Endodermal cell (in vitro differentiated cells): Measurements from ENCODE around the gene PAQR8. TPM values are rescaled to one million over a fixed set of nuclear protein-coding genes. Genes with fewer than 3 reads are reported as not detected.

Experiments used
- DNase-seq: peaks from one replicate; pipeline ENCODE4 v3.0.0-alpha.2; 2017
- H3K27ac ChIP-seq: 2 replicates; pipeline ENCODE4 v1.5.1; 2013; ENCODE audit warnings: mild to moderate bottlenecking, low read depth, low read length, moderate library complexity
- H3K27me3 ChIP-seq: 2 replicates; pipeline ENCODE4 v1.6.1; 2013; ENCODE audit warnings: mild to moderate bottlenecking, low read length, moderate library complexity; ENCODE audit not compliant: insufficient read depth, control insufficient read depth, poor library complexity, severe bottlenecking
- H3K36me3 ChIP-seq: 2 replicates; pipeline ENCODE4 v1.7.0; 2013; ENCODE audit warnings: mild to moderate bottlenecking, low read length, moderate library complexity; ENCODE audit not compliant: control insufficient read depth, insufficient read depth
- H3K4me1 ChIP-seq: one replicate; pipeline ENCODE4 v1.7.0; 2013; ENCODE audit warnings: low read length; ENCODE audit not compliant: control insufficient read depth, insufficient read depth
- H3K4me3 ChIP-seq: 2 replicates; pipeline ENCODE4 v1.5.1; 2013; ENCODE audit warnings: mild to moderate bottlenecking, low read length, moderate library complexity
- H3K9ac ChIP-seq: 2 replicates; pipeline ENCODE4 v1.6.1; 2013; ENCODE audit warnings: mild to moderate bottlenecking, low read length, moderate library complexity; ENCODE audit not compliant: poor library complexity, severe bottlenecking; ENCODE audit errors: extremely low read depth
- H3K9me3 ChIP-seq: 2 replicates; pipeline ENCODE4 v1.6.1; 2013; ENCODE audit warnings: mild to moderate bottlenecking, low read length, moderate library complexity; ENCODE audit not compliant: control insufficient read depth
- H3K27ac Mint-ChIP-seq: 2 replicates; pipeline ENCODE4 v1.8.0; 2020; ENCODE audit warnings: mixed read lengths
- H3K27me3 Mint-ChIP-seq: 2 replicates; pipeline ENCODE4 v1.8.0; 2021; ENCODE audit warnings: mild to moderate bottlenecking, mixed read lengths; ENCODE audit not compliant: insufficient read depth
- H3K36me3 Mint-ChIP-seq: 2 replicates; pipeline ENCODE4 v1.8.0; 2020; ENCODE audit warnings: low read depth, mixed read lengths
- H3K4me1 Mint-ChIP-seq: 2 replicates; pipeline ENCODE4 v1.8.0; 2020; ENCODE audit warnings: mixed read lengths
- H3K4me3 Mint-ChIP-seq: 2 replicates; pipeline ENCODE4 v1.8.0; 2020; ENCODE audit warnings: mild to moderate bottlenecking, moderate library complexity, mixed read lengths
- H3K9me3 Mint-ChIP-seq: 2 replicates; pipeline ENCODE4 v1.8.0; 2020; ENCODE audit warnings: mild to moderate bottlenecking, mixed read lengths
- WGBS, 2 experiments: methylation state at CpG; one replicate each; pipeline versions ENCODE4 v1.1.5 to v1.1.7; 2013; ENCODE audit warnings: missing lambda C conversion rate in 2 of 2, mixed read lengths in 1 of 2; ENCODE audit not compliant: insufficient coverage in 1 of 2, insufficient read length in 1 of 2; 5-methylcytosine and 5-hydroxymethylcytosine counted together
- total RNA-seq, 2 donors: library from RNA; stranded (reverse); fragmentation: NEBNext Ultra II Directional in 1 of 2; extraction: Animal tissue kit (Norgen Biotek cat#: 25700) in 1 of 2; gene quantifications; 2 replicates in 1 of 2; 3 replicates in 1 of 2; pipeline ENCODE4 v1.2.1, GENCODE V29; 2021
- TF ChIP-seq, protein P1 (sequence below): fragments of 200-600 bp; sonication (generic); conservative IDR thresholded peaks from 2 replicates; pipeline ENCODE4 v1.5.0; 2021; ENCODE audit warnings: antibody characterized with exemption, mild to moderate bottlenecking

Gene PAQR8
- total RNA-seq, 2 donors from 2014 or later, result 5.9 to 6.7 TPM

DNA sequence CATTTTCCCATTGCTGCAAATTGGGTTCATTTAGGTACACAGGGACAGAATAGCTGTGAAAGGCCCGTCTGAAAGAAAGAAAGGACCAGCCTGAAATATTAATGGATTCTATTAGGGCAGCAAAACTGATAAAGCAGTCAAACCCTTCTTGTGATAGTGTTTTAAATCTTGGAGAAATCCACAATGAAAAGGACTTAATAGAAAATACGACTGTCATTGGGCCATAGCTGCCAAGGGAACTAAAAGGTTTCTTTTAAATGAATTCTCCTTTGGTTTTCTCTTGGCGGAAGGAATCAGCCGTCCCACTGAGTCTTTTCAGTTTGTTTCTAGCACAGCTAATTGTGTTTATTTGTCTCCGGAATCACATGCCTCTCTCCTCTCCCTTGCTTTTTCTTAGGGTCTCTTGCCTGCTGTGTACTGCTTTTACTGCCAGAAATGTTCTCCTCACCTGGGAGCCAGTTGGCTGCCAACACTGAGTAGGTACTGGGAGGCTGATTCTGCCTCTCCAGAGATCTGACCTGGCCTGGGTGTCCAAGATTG lies 11.3 kb downstream of the PAQR8 start:
- Mint-ChIP-seq H3K27ac (no peak overlapping the region), H3K4me3 (no peak overlapping the region)
- 86 to 87% methylated on average over 4 to 5 of the region's 5 CpGs for WGBS, 2 experiments

DNA sequence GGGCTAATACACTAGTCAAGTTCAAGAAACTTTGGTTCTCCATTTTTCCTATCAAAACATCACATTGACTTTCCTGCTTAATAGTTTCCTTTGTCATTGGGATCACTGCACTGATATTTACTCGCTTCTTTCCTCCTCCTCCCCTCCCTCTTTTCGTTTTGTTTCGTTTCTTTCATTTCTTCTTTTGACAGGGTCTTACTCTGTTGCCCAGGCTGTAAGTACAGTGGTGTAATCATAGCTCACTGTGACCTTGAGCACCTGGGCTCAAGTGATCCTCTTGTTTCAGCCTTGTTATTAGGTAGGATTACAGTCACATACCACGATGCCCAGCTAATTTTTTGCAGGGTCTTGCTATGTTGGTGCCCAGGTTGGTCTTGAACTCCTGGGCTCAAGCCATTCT lies 12.3 kb downstream of the PAQR8 start:
- H3K9me3 ChIP-seq, result no peaks in the 10 kb centered on the region
- WGBS, 2 experiments, result 90 to 98% methylated on average over 4 of the region's 4 CpGs
- no peaks in the 10 kb centered on the region for H3K4me1 ChIP-seq
- Mint-ChIP-seq H3K27me3 (no peaks in the 10 kb centered on the region), H3K27ac (no peak overlapping the region), H3K36me3 (peaks cover 9% of the 10 kb centered on the region), H3K4me3 (no peak overlapping the region), H3K9me3 (peaks cover 5% of the 10 kb centered on the region), H3K4me1 (peaks cover 3% of the 10 kb centered on the region)
- TF ChIP-seq, protein P1, sequence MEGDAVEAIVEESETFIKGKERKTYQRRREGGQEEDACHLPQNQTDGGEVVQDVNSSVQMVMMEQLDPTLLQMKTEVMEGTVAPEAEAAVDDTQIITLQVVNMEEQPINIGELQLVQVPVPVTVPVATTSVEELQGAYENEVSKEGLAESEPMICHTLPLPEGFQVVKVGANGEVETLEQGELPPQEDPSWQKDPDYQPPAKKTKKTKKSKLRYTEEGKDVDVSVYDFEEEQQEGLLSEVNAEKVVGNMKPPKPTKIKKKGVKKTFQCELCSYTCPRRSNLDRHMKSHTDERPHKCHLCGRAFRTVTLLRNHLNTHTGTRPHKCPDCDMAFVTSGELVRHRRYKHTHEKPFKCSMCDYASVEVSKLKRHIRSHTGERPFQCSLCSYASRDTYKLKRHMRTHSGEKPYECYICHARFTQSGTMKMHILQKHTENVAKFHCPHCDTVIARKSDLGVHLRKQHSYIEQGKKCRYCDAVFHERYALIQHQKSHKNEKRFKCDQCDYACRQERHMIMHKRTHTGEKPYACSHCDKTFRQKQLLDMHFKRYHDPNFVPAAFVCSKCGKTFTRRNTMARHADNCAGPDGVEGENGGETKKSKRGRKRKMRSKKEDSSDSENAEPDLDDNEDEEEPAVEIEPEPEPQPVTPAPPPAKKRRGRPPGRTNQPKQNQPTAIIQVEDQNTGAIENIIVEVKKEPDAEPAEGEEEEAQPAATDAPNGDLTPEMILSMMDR, result no peak
- no peak overlapping the region for H3K4me3 ChIP-seq
- no peak for DNase-seq
- H3K27ac ChIP-seq, result no peak overlapping the region
- H3K9ac ChIP-seq, result no peak overlapping the region
- no peaks in the 10 kb centered on the region for H3K36me3 ChIP-seq
- H3K27me3 ChIP-seq, result no peaks in the 10 kb centered on the region

More for the DNA sequence above, 11.3 kb downstream of the PAQR8 start:
- Mint-ChIP-seq H3K36me3 (peaks cover 6% of the 10 kb centered on the region), H3K9me3 (peaks cover 3% of the 10 kb centered on the region), H3K4me1 (peaks cover 11% of the 10 kb centered on the region), H3K27me3 (no peaks in the 10 kb centered on the region)
- TF ChIP-seq, protein P1, result no peak
- H3K9me3 ChIP-seq, result no peaks in the 10 kb centered on the region
- DNase-seq, result no peak
- H3K27me3 ChIP-seq, result no peaks in the 10 kb centered on the region
- H3K9ac ChIP-seq, result no peak overlapping the region
- H3K4me3 ChIP-seq, result no peak overlapping the region
- H3K27ac ChIP-seq, result no peak overlapping the region
- H3K4me1 ChIP-seq, result no peaks in the 10 kb centered on the region
- no peaks in the 10 kb centered on the region for H3K36me3 ChIP-seq

DNA sequence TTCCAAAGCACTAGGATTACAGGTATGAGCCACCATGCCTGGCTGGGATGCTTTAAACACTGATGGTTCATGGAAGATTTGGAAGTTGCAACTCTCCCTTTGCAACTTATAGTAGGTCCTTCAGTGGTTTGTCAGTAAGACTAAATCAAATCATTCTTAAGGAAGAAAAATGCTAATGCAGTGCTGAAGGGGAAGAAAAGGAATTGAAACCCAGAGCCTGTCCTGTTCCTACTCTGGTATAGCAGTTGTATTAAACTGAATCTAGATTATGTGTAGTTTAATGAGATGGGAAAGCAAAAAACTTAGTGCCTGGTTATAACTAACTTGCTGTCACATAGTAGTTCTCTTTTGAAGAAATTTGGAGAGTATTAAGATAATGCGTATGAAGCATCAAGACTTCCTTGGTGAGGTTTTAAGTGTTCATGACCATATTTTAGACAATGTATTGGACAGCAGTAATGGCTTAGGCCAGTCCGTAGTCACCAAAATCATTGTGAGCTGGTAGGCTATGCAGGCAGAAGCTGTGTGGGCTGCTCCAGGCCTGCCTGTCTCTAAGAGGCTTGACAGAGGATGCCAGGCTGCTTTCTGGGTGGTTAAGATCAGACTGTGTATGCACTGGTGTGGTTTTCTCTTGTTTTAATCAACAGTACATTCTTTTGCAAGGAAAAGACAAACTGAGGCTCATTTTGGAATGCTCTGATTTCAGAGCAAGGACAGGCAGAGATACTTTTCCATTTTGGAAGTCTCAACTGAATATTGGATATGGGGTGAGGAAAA lies 14.0 kb downstream of the PAQR8 start:
- H3K4me3 Mint-ChIP-seq, result no peak overlapping the region
- H3K9me3 ChIP-seq, result no peaks in the 10 kb centered on the region
- H3K27ac ChIP-seq, result no peak overlapping the region
- H3K9ac ChIP-seq, result no peak overlapping the region
- no peaks in the 10 kb centered on the region for H3K36me3 ChIP-seq
- H3K4me3 ChIP-seq, result no peak overlapping the region
- H3K36me3 Mint-ChIP-seq, result peaks cover 9% of the 10 kb centered on the region
- H3K27me3 Mint-ChIP-seq, result no peaks in the 10 kb centered on the region
- H3K4me1 ChIP-seq, result no peaks in the 10 kb centered on the region
- TF ChIP-seq, protein P1, result no peak
- no peak overlapping the region for H3K27ac Mint-ChIP-seq
- no peaks in the 10 kb centered on the region for H3K27me3 ChIP-seq
- 85 to 93% methylated on average over 2 of the region's 2 CpGs for WGBS, 2 experiments
- H3K4me1 Mint-ChIP-seq, result no peaks in the 10 kb centered on the region
- DNase-seq, result no peak
- peaks cover 5% of the 10 kb centered on the region for H3K9me3 Mint-ChIP-seq
